NCI-H2227 (cell line): Measurements from ENCODE around the gene CPNE2.
"Not testable (repeated sequence)": the region's sequence is repeated elsewhere in the genome, so short reads cannot be mapped to it uniquely, and the experiment has no call there.

Experiments used
- DNase-seq: peaks from one replicate; lab custom pipeline; 2025; ENCODE audit not compliant: unreplicated experiment; lab: John Stamatoyannopoulos, UW

CPNE2 gene

GRCh38 chr16:57165483-57165882, 73.1 kb downstream of the CPNE2 start:
- DNase-seq: no peak

- no peak for DNase-seq
Observed at GRCh38 chr16:57165938-57166337, 73.6 kb downstream of the CPNE2 start.

- DNase-seq: no peak
Observed at GRCh38 chr16:57166451-57166850, 74.1 kb downstream of the CPNE2 start.

DNA sequence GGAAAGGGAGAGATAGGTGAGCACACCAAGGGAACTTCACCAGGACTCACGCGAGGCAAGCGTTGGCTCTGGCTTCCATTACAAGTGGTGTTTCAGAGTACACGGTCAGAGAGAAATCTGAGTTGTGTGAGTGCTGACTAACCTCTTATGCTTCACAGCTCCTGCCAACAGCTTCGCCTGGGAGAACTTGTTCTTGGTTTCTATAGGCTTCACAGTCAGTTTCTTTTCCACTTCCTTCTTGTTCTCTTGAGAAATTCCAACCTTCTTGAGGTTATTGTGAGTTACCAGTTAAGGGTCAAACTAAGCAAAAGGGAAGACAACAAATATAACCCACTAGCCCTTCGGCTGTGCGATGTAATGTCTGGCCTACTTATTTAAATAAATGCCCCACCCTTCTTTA, 74.6 kb downstream of the CPNE2 start:
- DNase-seq: no peak

DNA sequence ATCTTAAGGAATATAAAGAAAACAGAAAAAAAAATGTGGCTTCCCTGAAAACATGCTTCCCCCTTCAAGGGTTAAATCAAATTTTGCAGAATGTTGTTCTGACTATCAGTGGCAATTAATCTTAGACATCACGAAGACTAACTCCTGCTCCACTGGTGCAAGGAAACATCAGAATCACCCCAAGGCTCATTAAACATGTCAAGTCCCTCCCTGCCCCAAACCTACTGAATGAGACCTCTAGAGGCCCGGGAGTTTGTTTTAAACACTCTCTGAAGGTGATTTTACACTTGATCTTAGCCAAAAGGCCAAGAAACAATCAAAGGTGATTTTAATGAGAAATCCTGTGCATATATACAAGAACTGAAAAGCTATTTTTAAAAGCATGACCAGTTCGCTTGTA, 75.2 kb downstream of the CPNE2 start:
- no peak for DNase-seq

GRCh38 chr16:57167953-57168352, 75.6 kb downstream of the CPNE2 start:
- DNase-seq: peak; percentile 60

- DNase-seq: no peak
Observed at GRCh38 chr16:57169327-57169726, 76.9 kb downstream of the CPNE2 start.

- DNase-seq: no peak
Observed at GRCh38 chr16:57172721-57173290, 80.4 kb downstream of the CPNE2 start.

GRCh38 chr16:57175896-57176295, 83.5 kb downstream of the CPNE2 start:
- DNase-seq: no peak

- no peak for DNase-seq
Observed at GRCh38 chr16:57178196-57178595, 85.8 kb downstream of the CPNE2 start.

DNA sequence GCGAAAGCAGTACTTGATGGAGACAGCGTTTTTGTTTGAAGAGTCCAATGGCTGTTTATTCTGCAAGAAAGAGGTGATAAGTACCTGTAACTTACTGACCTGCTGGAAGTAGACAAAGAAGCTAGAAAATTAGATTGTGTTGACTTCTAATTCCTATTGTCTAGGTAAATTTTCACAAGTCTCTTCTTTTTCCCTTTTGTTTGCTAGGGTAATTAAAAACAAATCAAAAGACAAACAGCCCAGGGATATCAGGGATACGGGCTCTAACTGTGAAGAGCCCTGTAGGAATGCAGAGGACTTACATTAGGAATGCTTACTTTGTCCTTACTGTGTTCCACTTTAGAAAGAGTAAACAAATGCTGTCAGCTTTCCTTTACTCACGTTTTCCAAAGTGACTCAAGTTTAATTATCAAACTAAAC, 86.4 kb downstream of the CPNE2 start:
- no peak for DNase-seq

GRCh38 chr16:57179215-57179828, 86.9 kb downstream of the CPNE2 start:
- DNase-seq: no peak

DNA sequence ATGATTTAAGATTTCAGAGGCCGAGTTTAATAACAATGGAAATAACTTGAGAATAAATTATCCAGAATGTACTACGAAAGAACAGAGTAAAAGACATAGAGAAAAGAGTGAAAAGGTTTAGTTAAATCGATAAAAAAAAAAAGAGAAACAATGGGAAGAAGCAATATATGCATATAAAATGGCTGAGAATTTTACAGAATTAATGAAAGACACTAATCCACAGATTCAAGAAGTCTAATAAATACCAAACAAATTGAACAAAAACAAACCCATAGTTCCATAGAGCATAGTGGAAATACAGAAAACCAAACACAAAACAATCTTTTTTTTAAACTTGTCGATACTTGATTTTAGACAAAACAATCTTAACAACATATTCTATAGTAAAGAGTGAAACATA, 91.7 kb downstream of the CPNE2 start:
- no peak for DNase-seq

DNA sequence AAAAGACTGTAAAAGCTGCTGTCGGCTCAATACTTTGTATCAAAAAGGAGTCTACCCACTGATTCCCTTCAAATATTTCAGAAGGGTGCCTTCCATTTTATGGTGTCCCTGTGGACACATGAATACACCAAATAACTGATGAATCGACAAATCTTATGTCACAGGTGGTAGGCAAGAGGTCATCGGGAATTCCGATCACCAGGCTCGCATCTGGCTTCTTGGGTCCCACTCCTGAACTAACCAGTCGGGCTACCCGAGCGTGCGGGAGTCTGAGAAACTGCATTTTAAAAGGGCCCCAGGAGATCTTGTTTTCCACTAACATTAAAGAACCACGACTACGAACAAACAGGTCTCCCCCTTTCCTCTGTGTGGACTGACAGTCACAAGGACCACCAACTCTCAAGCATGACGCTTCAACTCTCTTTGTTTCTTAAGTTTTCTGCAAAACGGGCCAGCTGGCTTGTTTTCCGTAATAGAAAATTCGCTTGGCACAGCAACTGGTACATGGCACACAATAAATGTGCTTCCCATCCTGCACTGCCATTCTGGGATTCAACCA, 92.6 kb downstream of the CPNE2 start:
- DNase-seq: no peak

- peak; percentile 46 for DNase-seq
Observed at GRCh38 chr16:57185446-57185944, 93.1 kb downstream of the CPNE2 start.

DNA sequence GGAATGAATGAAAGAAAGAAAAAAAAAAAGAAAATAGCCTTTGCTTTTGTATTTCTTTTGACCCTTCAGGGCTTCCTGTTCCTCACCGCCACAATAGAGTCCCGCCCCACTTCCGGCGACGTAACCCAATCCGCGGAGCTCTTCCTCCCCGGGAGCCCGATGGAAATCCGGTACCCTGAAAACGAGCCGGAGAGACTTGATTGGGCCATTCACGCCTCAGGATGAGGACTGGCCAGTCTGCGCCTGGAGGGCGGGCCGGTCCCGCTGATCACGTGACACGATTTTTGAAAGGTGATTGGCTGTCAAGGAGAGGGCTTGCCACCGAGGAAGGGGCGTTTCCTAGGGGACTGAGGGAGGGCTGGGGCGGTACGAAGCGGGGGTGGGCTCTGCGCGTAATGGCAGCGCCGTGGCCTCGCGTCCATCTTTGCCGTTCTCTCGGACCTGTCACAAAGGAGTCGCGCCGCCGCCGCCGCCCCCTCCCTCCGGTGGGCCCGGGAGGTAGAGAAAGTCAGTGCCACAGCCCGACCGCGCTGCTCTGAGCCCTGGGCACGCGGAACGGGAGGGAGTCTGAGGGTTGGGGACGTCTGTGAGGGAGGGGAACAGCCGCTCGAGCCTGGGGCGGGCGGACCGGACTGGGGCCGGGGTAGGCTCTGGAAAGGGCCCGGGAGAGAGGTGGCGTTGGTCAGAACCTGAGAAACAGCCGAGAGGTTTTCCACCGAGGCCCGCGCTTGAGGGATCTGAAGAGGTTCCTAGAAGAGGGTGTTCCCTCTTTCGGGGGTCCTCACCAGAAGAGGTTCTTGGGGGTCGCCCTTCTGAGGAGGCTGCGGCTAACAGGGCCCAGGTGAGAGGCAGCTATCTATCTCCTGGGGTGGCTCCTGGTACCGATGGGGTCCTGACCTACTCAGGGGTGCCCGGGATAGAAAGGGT, 93.8 kb downstream of the CPNE2 start, which contains the start of the genes PSME3IP1 and RSPRY1:
Gene PSME3IP1 (minus strand): TSS at position 95 of the 927 bp plus-strand sequence. CDS start 12,185 bp downstream, outside the sequence.
Gene RSPRY1 (plus strand): TSS at position 385 of the 927 bp plus-strand sequence. CDS start 18,330 bp downstream, outside the sequence.
- peak; percentile 98 for DNase-seq

GRCh38 chr16:57186872-57187854, 94.8 kb downstream of the CPNE2 start:
- DNase-seq: peak; percentile 15

- not testable (repeated sequence) for DNase-seq
Observed at GRCh38 chr16:57187902-57188710, 95.7 kb downstream of the CPNE2 start.

GRCh38 chr16:57188711-57189002, 96.3 kb downstream of the CPNE2 start:
- no peak for DNase-seq
